ENCODE data around the gene MC3R.

Gene MC3R

DNA sequence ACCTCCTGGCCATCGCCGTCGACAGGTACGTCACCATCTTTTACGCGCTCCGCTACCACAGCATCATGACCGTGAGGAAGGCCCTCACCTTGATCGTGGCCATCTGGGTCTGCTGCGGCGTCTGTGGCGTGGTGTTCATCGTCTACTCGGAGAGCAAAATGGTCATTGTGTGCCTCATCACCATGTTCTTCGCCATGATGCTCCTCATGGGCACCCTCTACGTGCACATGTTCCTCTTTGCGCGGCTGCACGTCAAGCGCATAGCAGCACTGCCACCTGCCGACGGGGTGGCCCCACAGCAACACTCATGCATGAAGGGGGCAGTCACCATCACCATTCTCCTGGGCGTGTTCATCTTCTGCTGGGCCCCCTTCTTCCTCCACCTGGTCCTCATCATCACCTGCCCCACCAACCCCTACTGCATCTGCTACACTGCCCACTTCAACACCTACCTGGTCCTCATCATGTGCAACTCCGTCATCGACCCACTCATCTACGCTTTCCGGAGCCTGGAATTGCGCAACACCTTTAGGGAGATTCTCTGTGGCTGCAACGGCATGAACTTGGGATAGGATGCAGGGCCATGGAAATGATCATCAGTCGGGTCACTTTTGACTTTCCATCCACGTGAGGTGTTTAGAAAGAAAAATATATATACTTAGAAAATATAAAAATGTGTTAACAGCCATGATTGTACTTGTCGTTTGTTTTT, 868 bp downstream of the MC3R start:
- no peak overlapping the region for H3K4me3 ChIP-seq (ENCODE audit: low read depth, low read length)
- peak; percentile 21; the same call in 1 of the 2 replicates for TF ChIP-seq CTCF (IDR thresholded peaks at IDR 0.05; ENCODE audit: low read depth, low read length)

DNA sequence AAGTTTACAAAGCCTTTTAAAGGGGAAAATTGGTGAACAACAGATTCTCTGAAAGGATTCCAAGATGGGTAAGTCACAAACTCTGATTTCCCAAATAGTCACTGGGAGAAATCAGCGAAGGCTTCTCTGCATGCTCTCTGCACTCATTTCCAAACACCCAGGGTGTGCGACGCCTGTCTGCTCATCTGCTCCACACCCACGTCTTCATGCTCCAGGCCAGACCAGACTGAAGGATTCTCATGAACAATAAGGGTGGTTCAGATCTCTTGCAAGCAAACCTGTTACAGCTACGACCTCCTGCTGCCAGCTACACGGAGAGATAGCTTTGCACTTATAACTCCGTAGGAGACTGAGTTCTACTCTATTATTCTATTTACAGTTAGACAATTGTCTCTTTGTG, 1.4 kb downstream of the MC3R start:
- no peak overlapping the region for H3K4me3 ChIP-seq (ENCODE audit: low read depth, low read length)
- TF ChIP-seq CTCF (IDR thresholded peaks at IDR 0.05; ENCODE audit: low read depth, low read length) = no peak

- no peak for TF ChIP-seq CTCF (IDR thresholded peaks at IDR 0.05; ENCODE audit: low read depth, low read length)
- no peak overlapping the region for H3K4me3 ChIP-seq (ENCODE audit: low read depth, low read length)
Observed at GRCh38 chr20:56257604-56258003, 9.1 kb downstream of the MC3R start.

- H3K4me3 ChIP-seq (ENCODE audit: low read depth, low read length) = no peak overlapping the region
- TF ChIP-seq CTCF (IDR thresholded peaks at IDR 0.05; ENCODE audit: low read depth, low read length) = no peak
Observed at GRCh38 chr20:56259948-56260347, 11.4 kb downstream of the MC3R start.

- H3K4me3 ChIP-seq (ENCODE audit: low read depth, low read length) = no peak overlapping the region
- no peak for TF ChIP-seq CTCF (IDR thresholded peaks at IDR 0.05; ENCODE audit: low read depth, low read length)
Observed at GRCh38 chr20:56268536-56268935, 20.0 kb downstream of the MC3R start.

DNA sequence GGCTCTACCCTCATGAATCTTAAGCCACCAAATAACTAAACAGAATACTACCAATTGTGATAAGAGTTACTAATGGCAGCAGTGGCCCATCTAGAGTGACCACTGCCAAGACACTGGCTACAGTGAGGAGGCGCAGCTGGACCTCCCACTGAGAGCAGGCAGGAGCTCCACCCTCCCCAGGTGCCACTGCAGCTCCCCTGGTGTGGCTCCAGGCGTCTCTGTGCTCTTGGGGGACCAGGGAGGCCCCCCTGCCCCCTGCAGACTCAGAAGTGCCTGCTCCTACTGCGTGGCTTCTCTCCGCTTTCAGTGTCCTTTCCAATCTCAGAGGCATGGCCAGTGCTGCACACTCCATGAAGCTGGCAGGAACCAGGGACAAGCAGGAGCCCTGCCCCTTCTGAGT, 23.4 kb downstream of the MC3R start:
- no peak overlapping the region for H3K4me3 ChIP-seq (ENCODE audit: low read depth, low read length)
- TF ChIP-seq CTCF (IDR thresholded peaks at IDR 0.05; ENCODE audit: low read depth, low read length) = no peak

GRCh38 chr20:56273491-56273890, 25.0 kb downstream of the MC3R start:
- TF ChIP-seq CTCF (IDR thresholded peaks at IDR 0.05; ENCODE audit: low read depth, low read length) = no peak
- no peak overlapping the region for H3K4me3 ChIP-seq (ENCODE audit: low read depth, low read length)
